GM21619 (cell line): ENCODE measurements around the gene DYNLT3.

Source experiments
- ATAC-seq: cut with Tn5 transposase; IDR thresholded peaks from one replicate; pipeline ENCODE4 v1.9.1; 2021; ENCODE audit not compliant: unreplicated experiment

Gene DYNLT3

DNA sequence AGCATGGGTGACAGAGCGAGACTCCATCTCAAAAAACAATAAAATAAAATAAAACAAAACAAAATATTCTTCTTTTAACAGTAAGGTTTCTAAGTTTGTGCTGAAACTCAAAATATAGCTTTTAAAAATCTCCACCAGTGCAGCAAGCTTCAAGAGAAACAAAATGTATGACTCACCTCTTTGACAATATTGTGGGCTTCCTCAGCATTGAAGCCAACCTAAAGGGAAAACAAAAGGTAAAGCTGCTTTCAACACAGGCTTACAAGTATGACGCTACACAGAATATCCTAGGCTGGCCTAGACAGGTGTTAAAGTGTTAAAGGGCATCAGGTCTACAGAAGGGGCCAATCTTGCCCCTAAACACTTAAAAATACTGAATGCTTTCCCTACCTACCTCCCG lies 1.2 kb downstream of the DYNLT3 start:
- no peak for ATAC-seq

DNA sequence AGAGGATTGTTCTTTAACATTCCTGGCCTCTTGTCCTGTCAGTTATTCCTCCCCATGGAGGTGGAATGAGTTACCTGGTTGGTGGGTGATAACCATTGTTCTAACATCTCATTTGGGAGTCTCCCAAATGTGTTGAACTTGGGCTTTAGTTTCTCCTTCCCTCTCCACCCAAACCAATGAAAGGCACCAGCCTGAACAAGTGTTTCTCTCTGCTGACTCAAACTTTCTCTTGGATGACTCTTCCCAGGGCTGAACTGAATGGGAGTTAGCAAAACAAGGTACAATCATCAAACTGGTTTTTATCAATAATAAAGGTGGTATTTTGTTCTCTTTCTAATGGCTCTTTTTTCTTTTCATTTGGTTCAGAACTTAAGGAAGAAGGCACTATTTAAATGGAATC lies 2.7 kb downstream of the DYNLT3 start:
- no peak for ATAC-seq

DNA sequence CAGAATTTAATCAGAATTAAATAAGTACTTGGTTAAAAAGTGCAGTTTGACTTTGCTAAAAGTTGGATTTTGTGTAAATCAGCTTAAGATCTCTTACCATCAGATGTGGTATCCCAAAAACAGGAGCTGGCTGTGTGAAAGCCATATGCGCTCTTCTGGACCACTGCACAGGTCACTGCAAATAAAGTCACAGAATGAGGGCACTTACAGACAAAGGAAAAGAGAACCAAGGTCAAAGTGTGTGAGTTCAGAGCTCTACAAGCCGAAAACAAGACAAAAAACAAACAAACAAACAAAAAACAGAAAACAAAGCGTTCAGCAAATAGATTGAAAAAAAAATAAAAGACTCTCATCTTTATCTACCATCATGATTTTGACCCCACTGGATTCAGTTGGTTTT lies 6.4 kb downstream of the DYNLT3 start:
- ATAC-seq = no peak

DNA sequence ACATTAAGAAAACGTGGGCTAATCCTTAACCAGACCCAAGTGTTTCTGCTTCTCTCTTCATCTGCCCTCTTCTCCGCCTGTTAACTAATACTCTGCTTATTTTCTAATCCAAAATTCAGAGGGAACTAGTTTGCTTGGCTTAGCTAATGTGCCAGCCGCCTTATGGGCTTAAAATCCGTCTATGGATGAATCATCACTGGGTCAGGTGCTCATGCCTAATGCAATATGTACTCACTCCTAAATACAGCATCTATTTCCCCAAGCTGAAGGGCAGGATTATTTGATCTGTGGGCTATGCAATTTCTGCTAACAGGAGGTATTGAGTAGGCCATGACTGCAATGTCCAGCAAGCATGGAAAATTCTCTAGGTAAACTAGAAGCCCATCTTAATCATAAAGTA lies 12.4 kb downstream of the DYNLT3 start:
- ATAC-seq = no peak

DNA sequence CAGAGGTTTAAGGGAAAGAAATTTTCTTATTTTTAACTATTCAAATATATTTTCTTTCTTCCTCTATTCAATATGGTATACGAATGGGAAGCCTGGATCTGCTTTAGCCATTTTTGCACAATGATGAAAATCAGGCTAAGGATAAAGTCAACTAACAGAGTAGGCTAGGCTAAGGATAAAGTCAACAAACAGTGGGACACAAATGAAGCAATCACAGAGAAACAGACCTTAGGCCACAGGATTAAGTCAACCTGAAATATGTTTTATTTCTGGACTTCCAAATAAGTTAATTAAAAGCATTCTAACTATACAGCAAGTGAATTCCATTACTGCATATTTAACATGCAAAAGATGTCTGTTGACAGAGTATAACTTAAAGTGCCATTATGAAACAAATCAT lies 17.0 kb downstream of the DYNLT3 start:
- no peak for ATAC-seq

DNA sequence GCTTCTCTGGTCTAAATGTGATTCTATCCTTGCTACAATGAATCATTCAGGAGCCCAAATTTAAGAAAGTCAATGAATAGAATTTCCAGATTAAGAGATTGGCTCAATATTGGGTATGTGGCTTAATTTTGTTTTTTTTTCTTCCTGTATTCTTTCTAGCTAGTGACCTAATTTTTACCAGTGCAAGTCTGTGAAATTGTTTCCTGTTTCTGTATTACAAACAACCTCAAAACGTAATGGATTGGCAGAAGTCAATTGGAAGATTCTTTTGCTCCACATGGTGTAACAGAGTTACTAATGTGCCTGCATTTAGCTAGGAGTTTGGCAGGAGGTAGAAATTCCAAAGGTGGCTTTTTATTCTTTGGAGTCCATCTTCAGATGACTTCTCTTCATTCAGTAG lies 17.6 kb downstream of the DYNLT3 start:
- ATAC-seq = no peak

DNA sequence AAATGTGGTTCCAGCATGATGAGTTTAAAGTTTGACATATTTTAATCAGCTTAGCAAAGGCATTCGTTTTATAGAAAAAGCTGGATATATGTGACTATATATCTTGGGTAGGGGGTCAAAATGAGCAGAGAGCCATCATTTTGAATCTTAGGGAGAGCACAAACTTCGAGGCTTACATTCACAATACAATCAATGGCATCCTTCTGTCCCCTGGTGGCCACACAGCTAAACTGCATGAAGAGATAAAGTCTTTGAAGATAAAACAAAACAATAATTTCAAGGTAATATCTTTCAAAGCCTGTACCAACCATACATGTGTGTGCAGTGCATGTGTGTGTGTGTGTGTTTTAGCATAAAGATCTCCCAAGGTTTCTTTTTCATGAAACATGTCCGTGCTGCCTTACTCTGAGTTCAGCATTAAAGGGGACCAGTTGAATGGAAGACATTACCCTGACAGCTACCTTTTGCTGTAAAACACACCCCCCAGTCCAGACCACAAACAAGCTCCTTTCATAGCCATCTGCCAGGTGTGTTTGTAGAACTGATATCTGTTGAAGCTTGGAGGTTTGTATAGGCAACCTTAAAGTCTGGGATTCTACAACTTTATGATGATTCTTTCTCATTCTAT lies 22.0 kb downstream of the DYNLT3 start:
- ATAC-seq = peak; percentile 80

DNA sequence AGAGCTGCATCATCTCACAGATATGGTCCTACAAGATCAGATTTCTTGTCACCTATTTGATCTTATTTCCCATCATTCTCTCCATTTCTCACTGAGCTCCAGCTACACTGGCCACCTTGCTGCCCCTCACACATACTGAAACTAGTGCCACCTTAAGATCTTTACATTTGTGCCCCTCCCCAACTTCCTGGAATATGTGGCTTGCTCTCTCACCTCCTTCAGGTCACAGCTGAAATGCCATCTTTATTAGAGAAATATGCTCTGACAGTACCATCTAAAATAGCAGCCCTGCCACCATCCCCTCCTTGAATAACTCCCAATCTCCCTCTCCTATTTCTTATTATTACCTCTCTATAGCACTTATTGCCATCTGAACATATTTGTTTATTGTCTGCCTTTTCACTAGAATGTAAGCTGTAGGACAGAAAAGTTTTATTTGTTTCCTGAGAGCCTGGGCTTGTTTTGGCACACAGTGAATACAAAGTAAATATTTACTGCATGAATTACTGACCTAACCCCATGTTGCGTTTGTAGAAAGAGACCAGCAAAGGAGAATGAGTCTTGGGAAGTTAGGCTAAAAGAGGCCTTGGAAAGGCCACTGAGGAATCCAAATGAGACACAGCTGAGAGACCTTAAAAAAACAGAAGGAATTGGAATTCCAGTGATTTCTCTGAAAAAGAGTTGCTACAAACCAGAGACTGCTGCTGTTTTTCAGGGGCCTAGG lies 22.7 kb downstream of the DYNLT3 start:
- ATAC-seq = no peak

DNA sequence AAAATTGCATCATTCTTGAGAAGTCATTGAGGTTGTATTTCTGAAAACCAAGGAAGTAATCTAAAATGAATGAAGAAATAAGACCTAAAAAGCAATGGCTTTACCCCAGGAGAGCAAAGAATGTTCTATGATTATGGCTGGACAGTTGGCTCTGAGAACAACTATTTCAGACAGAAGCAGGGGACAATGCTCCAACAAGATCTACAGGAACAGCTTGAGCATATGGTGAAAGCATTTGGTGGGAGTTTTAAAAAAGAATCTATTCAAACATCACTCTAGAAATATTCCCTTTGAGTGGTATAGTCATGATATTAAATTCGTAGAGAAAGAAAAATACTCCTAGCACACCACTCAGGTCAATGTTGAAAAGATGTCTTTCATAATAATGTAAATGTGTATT lies 26.7 kb downstream of the DYNLT3 start:
- no peak for ATAC-seq

DNA sequence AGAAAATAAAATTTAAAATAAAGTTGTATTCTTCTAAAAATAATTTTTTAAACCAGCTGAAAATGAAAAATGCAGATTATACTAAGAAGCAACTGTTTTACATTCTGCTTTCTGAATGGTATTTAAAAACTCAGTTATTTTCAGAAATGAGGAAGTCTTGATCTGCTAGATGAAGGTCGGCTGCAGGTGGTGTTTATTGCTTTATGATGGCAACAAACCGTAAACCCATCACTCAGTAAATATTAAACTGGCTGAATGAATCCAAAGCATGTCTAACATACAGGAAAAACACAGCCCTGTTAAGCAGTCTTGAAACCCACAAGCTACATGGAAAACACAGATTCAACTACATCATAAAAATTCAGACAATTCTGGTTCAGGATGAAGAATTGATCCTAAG lies 29.3 kb downstream of the DYNLT3 start:
- peak; percentile 54 for ATAC-seq

DNA sequence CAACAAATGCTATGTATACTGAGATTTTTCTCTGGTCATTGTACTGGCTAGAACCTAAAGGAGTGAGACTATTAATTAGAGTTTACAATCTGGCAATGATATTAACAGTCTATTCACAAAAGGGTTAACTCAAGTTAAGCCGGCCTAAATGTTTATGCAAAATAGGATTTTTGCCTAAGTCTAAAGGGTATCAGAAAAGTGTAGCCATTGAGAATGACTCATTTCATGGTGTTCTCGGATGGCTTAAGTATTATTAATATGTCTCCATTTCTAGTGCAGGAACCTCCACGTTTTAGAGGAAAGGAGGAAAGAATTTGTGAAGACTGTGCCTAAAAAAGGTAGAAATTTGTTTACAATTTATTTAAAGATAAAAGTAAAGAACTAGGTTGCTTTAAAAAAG lies 29.8 kb downstream of the DYNLT3 start:
- ATAC-seq = peak; percentile 51

DNA sequence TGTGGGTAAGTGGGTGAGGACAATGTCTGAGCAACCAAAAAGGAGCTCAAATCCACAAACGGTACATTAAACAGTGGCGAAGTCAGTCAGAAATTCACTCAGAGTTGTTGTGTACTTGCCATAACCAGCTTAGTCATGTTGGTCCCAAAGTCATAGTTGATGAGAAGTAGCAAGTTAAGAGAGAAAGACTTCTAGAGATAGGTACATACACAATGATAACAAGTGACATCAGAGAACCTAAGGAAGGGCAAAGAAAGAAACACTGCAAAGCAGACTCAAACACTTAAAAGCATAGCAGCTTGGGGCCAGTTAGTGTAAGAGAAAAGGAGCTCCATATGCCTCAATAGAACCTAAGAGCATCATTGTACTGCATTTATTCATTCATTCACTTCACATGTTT lies 30.2 kb downstream of the DYNLT3 start:
- ATAC-seq = no peak

DNA sequence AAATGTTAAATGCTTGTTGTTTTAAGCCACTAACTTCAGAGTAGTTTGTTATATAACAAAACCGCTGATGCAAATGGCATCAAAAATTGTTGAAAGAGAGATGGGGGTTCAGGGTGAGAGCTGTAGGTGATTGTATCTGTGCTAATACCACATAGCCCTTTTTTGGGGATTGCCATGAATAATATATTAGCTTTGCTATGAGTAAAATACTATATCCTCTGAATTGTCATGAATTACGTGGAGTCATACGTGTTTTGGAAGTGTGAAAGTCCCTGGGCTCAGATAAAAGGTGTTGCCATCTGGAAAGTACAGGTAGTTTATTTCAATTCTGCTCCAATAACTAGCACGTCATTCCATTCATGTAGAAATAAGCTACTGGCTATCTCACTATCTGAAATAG lies 30.6 kb downstream of the DYNLT3 start:
- ATAC-seq = no peak

DNA sequence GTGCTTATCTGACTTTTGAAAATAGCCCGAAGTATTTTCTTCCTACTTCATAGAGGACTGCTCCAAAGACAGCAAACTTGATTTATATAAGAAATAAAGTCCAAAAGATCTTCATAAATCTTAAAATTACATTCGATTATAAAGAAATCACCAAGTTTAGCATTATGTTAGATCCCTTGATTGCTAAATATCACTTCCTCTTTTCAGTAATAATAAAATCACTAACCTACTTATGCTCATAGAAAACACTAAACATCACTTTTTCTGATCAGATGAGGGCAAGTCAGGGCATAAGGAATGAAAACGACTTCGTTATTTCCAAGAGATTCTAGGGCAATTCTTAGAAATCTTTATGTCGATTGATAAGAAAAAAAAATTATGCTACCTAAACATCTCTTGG lies 32.0 kb downstream of the DYNLT3 start:
- no peak for ATAC-seq

DNA sequence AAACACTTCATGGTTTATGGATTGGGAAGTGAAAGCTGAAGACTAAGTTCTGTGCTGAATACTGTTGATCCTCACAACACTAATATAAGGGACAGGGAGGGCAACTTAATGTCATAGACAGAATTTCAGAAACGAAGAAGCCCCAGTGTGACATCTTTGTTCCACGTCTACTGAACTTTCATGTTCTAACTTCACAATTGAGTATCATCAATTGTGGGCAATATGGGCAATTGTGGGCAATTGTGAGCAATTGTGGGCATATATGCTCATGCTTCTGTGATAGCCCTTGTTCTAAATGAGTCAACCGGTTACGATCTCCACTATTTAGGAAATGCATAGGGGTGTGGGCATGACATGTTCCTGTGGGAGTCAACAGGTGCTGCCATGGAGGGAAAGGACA lies 33.8 kb downstream of the DYNLT3 start:
- ATAC-seq = no peak

DNA sequence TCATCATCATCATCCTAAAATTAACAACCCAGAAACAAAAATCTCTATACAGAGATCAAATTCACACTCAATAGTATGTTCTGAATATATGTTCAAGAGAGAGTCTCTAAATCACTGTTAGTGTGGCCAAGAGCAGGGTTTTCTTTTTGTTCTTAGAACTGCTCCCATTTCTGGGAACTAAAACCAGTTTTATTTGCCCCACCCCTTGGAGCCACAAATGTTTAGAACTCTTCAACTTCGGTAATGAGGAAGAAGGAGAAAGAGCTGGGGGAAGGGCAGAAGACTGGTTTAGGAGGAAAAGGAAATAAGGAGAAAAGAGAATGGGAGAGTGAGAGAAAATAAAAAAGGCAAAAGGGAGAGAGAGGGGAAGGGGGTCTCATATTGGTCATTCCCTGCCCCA lies 35.3 kb downstream of the DYNLT3 start:
- no peak for ATAC-seq

DNA sequence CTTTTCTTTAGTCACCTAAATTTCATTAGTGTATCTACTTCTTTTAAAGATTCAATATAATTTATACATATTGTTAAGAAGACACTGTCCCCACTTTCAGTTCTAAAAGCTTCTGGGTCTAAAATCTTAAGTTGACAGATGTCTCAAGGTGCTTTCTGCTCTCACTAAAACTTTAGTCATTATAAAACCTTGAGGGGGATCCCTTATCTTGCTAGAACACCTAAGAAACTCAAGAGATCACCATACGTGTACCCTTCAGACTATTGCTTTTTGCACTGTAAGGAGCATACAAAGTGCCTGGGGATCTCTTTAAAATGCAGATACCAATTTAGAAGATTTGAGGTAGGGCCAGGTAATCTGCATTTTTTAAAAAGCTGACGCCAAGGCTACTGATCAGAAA lies 37.4 kb downstream of the DYNLT3 start:
- no peak for ATAC-seq

DNA sequence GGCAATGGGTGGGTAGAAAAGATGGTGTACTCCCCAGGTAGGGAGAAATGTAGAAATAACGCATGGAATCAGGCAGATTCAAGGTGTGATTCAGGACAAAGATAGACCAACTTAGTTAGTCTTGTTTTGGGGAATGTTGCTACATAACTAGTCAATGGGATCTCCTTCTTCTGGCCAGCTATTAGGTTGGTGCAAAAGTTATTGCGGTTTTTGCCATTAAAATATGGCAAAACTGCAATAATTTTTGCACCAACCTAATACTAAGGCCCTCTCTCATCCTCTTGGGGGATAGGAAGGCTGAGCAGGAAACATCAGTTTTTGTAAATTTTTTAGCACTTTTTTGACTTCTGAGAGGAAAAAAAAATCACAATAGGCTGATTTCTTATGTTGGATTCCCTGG lies 44.3 kb downstream of the DYNLT3 start:
- no peak for ATAC-seq

DNA sequence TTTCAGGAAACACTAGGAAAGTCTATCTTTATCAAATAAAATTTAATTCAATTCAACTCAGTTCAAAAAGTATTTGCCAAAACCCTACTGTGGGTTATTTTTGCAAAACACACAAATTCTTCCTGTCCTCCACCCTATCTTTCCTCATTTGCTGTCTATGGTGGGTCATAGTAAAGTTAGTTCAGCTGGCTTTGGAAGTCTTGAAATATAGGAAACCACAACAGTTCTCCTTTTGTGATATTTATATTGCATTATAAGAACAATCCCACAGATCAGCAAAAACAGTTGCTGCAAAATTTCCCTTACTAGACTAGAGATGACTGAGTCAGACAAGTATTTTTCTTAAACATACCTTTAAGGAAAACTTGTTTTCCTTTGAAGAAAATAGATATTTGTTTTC lies 45.3 kb downstream of the DYNLT3 start:
- ATAC-seq = no peak

DNA sequence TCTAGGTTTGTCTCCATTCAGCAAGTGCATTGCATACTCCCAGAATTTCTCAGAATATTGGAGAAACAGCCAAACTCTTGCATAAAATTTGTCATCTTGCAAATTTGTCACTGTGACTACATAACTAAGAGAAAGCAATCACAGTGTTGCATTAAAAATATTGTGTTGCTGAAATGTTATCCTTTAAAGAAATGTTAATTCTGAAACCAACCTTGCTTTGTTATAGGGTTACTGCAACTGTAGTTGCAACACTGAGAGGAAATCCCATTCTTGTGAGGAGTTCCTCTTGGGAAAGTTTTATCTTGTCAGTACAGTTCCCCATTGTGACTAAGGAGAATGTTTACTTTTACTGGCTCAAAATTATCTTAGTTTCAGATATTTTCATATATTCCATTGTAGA lies 46.7 kb downstream of the DYNLT3 start:
- no peak for ATAC-seq

DNA sequence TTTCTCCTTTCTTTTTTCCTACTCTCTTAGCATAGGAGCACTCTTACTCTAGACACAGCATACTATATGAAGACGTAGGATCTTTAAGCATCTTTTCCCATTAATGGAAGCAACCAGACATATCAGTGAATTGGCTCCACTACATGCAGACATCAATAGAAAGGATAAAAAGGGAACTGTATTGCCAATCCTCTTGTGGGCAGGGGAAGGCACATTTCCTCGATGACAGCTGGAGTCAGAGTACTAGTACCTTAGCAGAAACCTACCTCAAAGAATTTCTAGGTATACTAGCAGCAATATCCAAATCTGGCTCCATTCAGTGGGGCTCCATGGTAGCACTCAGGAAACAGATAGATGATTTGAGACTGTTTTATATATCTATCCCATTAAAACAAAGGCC lies 47.4 kb downstream of the DYNLT3 start:
- no peak for ATAC-seq

DNA sequence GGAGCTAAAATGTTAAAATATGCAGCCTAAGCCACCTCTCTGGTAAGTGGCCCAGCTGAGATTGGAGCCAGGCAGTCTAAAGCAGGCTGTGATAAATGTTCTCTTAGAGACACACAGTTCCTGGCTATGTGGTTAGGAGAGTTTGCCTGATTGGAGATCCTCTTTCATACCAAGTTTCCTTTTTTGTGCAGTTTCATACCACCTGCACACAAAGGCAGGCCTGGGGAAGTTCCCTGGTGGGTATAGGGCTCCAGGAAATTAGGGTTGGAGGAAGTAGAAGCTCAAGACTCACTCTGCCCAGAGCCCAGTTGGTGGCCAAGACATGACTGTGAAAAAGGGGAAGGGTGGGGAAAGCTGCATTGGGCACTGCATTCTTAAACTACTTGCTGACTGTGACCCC lies 50.6 kb downstream of the DYNLT3 start:
- peak; percentile 87 for ATAC-seq

DNA sequence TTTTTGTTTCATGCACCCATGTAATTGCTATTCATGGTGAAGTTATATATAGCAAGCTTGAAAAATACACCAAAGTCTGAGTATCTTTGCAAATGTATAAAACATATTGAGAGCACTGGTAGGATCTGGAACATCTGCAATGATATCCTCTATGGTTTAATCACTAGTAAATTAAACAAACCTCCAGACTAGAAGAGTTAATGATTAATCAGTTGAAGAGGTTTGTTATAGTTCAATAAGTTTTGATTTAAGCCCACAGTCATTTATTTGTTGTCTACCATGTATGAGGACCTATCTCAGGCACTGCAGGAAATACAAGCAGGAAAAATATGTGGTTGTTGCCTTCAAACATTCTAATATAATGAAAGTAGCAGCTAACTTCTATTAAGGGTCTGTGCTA lies 51.1 kb downstream of the DYNLT3 start:
- ATAC-seq = no peak
